Neural cell (in vitro differentiated cells): ENCODE measurements around the gene UBC. TPM values are rescaled to one million over a fixed set of nuclear protein-coding genes. Genes with fewer than 3 reads are reported as not detected.

Source experiments
- H2AFZ ChIP-seq: fragments of 200-600, 300-800 bp; sonication (generic), shearing (Covaris generic); 2 replicates; pipeline ENCODE4 v1.6.0; 2014; ENCODE audit warnings: low read depth, mild to moderate bottlenecking, antibody characterized with exemption, low read length, moderate library complexity
- H3F3A ChIP-seq: fragments of 200-600 bp; shearing (Covaris generic); 2 replicates; pipeline ENCODE4 v1.6.1; 2016; ENCODE audit warnings: mild to moderate bottlenecking, moderate library complexity, mixed read lengths, antibody characterized with exemption, low read length; ENCODE audit not compliant: insufficient read depth, poor library complexity, severe bottlenecking
- H3K27ac ChIP-seq: fragments of 200-600, 300-800 bp; sonication (generic), shearing (Covaris generic); 2 replicates; pipeline ENCODE4 v1.5.1; 2014; ENCODE audit warnings: mild to moderate bottlenecking, low read length, moderate library complexity
- H3K27me3 ChIP-seq: fragments of 300-800, 200-600 bp; sonication (generic), shearing (Covaris generic); 2 replicates; pipeline ENCODE4 v1.6.0; 2014; ENCODE audit warnings: mild to moderate bottlenecking, low read depth, low read length, moderate library complexity; ENCODE audit not compliant: insufficient read depth
- H3K36me3 ChIP-seq: fragments of 300-800, 200-600 bp; sonication (generic), shearing (Covaris generic); 2 replicates; pipeline ENCODE4 v1.5.1; 2014; ENCODE audit warnings: mild to moderate bottlenecking, antibody characterized with exemption, low read length, moderate library complexity; ENCODE audit not compliant: insufficient read depth
- H3K4me2 ChIP-seq: fragments of 300-800, 200-600 bp; sonication (generic), shearing (Covaris generic); 2 replicates; pipeline ENCODE4 v1.6.0; 2014; ENCODE audit warnings: mild to moderate bottlenecking, low read length
- H3K4me3 ChIP-seq: fragments of 300-800, 200-600 bp; sonication (generic), shearing (Covaris generic); 2 replicates; pipeline ENCODE4 v1.5.1; 2014; ENCODE audit warnings: mild to moderate bottlenecking, low read length, moderate library complexity
- H3K79me2 ChIP-seq: fragments of 200-600 bp; shearing (Covaris generic); replicated peaks from 2 replicates; pipeline ENCODE4 v1.6.0; 2014; ENCODE audit warnings: mild to moderate bottlenecking, low read length, moderate library complexity; ENCODE audit not compliant: insufficient read depth
- H3K9ac ChIP-seq: fragments of 300-800, 200-600 bp; sonication (generic), shearing (Covaris generic); 2 replicates; pipeline ENCODE4 v1.6.1; 2016; ENCODE audit warnings: mild to moderate bottlenecking, low read length, mixed read lengths
- H3K9me2 ChIP-seq: fragments of 200-600 bp; shearing (Covaris generic); 2 replicates; pipeline ENCODE4 v1.6.1; 2016; ENCODE audit warnings: mild to moderate bottlenecking, low read length, mixed read lengths; ENCODE audit not compliant: insufficient read depth
- H3K9me3 ChIP-seq: fragments of 200-600, 300-800 bp; sonication (generic), shearing (Covaris generic); 2 replicates; pipeline ENCODE4 v1.6.1; 2016; ENCODE audit warnings: mild to moderate bottlenecking, mixed run types, low read length, moderate library complexity, mixed read lengths
- H4K20me1 ChIP-seq: fragments of 200-600 bp; shearing (Covaris generic); 2 replicates; pipeline ENCODE4 v1.6.1; 2016; ENCODE audit warnings: mild to moderate bottlenecking, mixed run types; ENCODE audit not compliant: insufficient read depth
- CTCF ChIP-seq: fragments of 450-650 bp; IDR thresholded peaks from 2 replicates; pipeline ENCODE4 v1.5.1; 2014; ENCODE audit warnings: antibody characterized with exemption, mild to moderate bottlenecking, moderate library complexity; ENCODE audit not compliant: poor library complexity, severe bottlenecking
- EP300 ChIP-seq: fragments of 450-650 bp; conservative IDR thresholded peaks from 2 replicates; pipeline ENCODE4 v1.6.1; 2014; ENCODE audit warnings: antibody characterized with exemption, mild to moderate bottlenecking, moderate library complexity; ENCODE audit not compliant: poor library complexity, severe bottlenecking
- EZH2 ChIP-seq: fragments of 200-600, 300-800 bp; shearing (Covaris generic), sonication (generic); IDR thresholded peaks from 2 replicates; pipeline ENCODE4 v1.6.1; 2014; ENCODE audit warnings: antibody characterized with exemption, low read length, borderline replicate concordance, mild to moderate bottlenecking; ENCODE audit not compliant: insufficient read depth, poor library complexity, severe bottlenecking
- MXI1 ChIP-seq: fragments of 450-650 bp; conservative IDR thresholded peaks from 2 replicates; pipeline ENCODE4 v1.6.1; 2014; ENCODE audit warnings: antibody characterized with exemption, mild to moderate bottlenecking; ENCODE audit not compliant: poor library complexity, severe bottlenecking
- POLR2AphosphoS5 ChIP-seq: IDR thresholded peaks from 2 replicates; pipeline ENCODE4 v1.6.1; 2012
- RAD21 ChIP-seq: fragments of 450-650 bp; conservative IDR thresholded peaks from 2 replicates; pipeline ENCODE4 v1.6.1; 2014; ENCODE audit warnings: antibody characterized with exemption, mild to moderate bottlenecking, moderate library complexity
- REST ChIP-seq: IDR thresholded peaks from 2 replicates; pipeline ENCODE4 v1.6.1; 2012; ENCODE audit warnings: borderline replicate concordance
- SMC3 ChIP-seq: fragments of 450-650 bp; conservative IDR thresholded peaks from 2 replicates; pipeline ENCODE4 v1.6.1; 2014; ENCODE audit warnings: antibody characterized with exemption, mild to moderate bottlenecking, moderate library complexity; ENCODE audit not compliant: poor library complexity
- TAF1 ChIP-seq: IDR thresholded peaks from 2 replicates; pipeline ENCODE4 v1.6.1; 2012; ENCODE audit warnings: low read depth
- polyA plus RNA-seq: library from polyadenylated mRNA; depleted of rRNA; stranded (reverse); fragments of >200 nt; gene quantifications from 2 replicates; pipeline ENCODE4 v1.2.3, GENCODE V29; 2014

The UBC gene
- polyA plus RNA-seq, 1 donor from 2014 or later, result 1,177 TPM

DNA sequence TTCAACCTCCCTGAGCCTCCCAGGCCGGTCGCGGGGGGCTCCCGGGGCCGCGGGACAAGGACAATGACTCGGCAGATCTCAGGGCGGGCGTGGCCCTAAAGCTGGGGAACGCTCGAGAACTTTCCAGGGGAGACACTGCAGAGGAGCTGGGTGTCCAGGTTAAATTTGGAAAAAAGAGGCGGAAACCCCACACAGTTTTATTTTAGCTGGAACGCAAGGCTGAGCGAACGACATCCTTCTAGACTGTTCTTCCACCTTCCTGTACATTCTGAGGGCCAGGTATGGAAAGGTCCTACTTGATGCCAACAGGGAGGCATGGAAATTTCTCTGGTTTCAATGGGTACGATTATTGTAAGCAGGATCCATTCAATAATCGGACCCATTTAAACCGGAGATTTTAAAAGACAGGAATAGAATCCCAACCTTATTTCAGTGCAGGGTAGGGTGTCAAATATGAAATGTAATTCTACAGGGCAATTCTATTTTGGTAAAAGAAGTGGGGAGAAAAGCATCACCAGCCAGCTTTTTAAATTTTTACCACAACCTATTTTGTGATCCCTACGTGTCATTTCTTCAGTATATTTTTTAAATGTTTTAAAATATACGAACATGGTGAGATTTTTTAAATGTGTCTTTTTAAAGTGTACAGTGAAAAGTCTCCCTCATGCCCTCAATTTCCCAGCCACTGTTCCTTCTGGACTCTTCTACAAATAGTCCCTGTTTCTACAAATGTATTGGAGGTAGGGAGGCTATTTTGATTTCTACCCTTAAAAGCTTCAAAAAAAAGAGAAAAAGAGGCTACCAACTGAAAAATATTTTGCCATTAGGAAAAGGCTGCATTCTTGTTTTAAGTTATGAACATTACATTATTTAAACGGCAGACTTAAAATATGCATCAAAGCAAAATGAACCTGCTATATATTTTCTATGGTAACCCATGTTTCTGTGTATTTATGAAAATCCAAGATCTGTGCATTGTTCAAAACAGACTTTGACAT lies 1.1 kb upstream of the UBC start:
- H3K9me2 ChIP-seq, result no peaks in the 10 kb centered on the region

DNA sequence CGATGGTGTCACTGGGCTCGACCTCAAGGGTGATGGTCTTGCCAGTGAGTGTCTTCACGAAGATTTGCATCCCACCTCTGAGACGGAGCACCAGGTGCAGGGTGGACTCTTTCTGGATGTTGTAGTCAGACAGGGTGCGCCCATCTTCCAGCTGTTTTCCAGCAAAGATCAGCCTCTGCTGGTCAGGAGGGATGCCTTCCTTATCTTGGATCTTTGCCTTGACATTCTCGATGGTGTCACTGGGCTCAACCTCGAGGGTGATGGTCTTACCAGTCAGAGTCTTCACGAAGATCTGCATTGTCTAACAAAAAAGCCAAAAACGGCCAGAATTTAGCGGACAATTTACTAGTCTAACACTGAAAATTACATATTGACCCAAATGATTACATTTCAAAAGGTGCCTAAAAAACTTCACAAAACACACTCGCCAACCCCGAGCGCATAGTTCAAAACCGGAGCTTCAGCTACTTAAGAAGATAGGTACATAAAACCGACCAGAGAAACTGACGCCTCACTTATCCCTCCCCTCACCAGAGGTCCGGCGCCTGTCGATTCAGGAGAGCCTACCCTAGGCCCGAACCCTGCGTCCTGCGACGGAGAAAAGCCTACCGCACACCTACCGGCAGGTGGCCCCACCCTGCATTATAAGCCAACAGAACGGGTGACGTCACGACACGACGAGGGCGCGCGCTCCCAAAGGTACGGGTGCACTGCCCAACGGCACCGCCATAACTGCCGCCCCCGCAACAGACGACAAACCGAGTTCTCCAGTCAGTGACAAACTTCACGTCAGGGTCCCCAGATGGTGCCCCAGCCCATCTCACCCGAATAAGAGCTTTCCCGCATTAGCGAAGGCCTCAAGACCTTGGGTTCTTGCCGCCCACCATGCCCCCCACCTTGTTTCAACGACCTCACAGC lies 717 bp downstream of the UBC start:
- H4K20me1 ChIP-seq, result peaks cover 14% of the 10 kb centered on the region

More for the DNA sequence above, 1.1 kb upstream of the UBC start:
- Histone ChIP-seq H3K79me2 (peaks cover 32% of the 10 kb centered on the region), H3F3A (no peaks in the 10 kb centered on the region), H2AFZ (peak overlapping the region; percentile 65), H3K27ac (peak overlapping the region; percentile 99), H3K4me3 (peak overlapping the region; percentile 80), H3K27me3 (no peaks in the 10 kb centered on the region), H3K9me3 (no peaks in the 10 kb centered on the region), H4K20me1 (peaks cover 10% of the 10 kb centered on the region), H3K36me3 (peaks cover 12% of the 10 kb centered on the region), H3K9ac (peak overlapping the region; percentile 99), H3K4me2 (peak overlapping the region; percentile 48)
- no peak for TF ChIP-seq CTCF
- TF ChIP-seq MXI1, result no peak
- no peak for TF ChIP-seq EZH2

More for the DNA sequence above, 717 bp downstream of the UBC start:
- H3K9ac ChIP-seq, result peak overlapping the region; percentile 99
- no peaks in the 10 kb centered on the region for H3K9me3 ChIP-seq
- no peaks in the 10 kb centered on the region for H3F3A ChIP-seq
- no peak overlapping the region for H2AFZ ChIP-seq
- H3K27ac ChIP-seq, result peak overlapping the region; percentile 99
- peaks cover 19% of the 10 kb centered on the region for H3K36me3 ChIP-seq
- peak overlapping the region; percentile 58 for H3K4me2 ChIP-seq
- H3K4me3 ChIP-seq, result peak overlapping the region; percentile 80
- H3K27me3 ChIP-seq, result no peaks in the 10 kb centered on the region
- TF ChIP-seq CTCF (peak; percentile 83), SMC3 (peak; percentile 70), EZH2 (no peak), RAD21 (peak; percentile 52), REST (no peak), MXI1 (no peak), EP300 (no peak), TAF1 (no peak), POLR2AphosphoS5 (no peak)
- peaks cover 43% of the 10 kb centered on the region for H3K79me2 ChIP-seq
- H3K9me2 ChIP-seq, result no peaks in the 10 kb centered on the region
